GM06990 (cell line): Measurements from ENCODE around the gene CFD.

Experiments
- DNase-seq: peaks from one replicate; pipeline ENCODE4 v3.0.0-alpha.2; 2011; ENCODE audit not compliant: insufficient read length; ENCODE audit errors: extremely low read depth
- H3K27me3 ChIP-seq: replicated peaks from 2 replicates; pipeline ENCODE4 v1.6.0; 2011; ENCODE audit warnings: low read length; ENCODE audit not compliant: control insufficient read depth, insufficient read depth
- H3K36me3 ChIP-seq: 2 replicates; pipeline ENCODE4 v1.5.1; 2011; ENCODE audit warnings: low read length; ENCODE audit not compliant: control insufficient read depth, insufficient read depth
- H3K4me3 ChIP-seq: replicated peaks from 2 replicates; pipeline ENCODE4 v1.5.1; 2011; ENCODE audit warnings: low read depth, mild to moderate bottlenecking, control low read depth, low read length
- TF ChIP-seq, protein P1 (sequence below): IDR thresholded peaks from 2 replicates; pipeline ENCODE4 v1.5.1; 2011; ENCODE audit warnings: low read length, control low read depth, mild to moderate bottlenecking, inconsistent platforms; ENCODE audit not compliant: insufficient read depth, poor library complexity, severe bottlenecking

The CFD gene

DNA sequence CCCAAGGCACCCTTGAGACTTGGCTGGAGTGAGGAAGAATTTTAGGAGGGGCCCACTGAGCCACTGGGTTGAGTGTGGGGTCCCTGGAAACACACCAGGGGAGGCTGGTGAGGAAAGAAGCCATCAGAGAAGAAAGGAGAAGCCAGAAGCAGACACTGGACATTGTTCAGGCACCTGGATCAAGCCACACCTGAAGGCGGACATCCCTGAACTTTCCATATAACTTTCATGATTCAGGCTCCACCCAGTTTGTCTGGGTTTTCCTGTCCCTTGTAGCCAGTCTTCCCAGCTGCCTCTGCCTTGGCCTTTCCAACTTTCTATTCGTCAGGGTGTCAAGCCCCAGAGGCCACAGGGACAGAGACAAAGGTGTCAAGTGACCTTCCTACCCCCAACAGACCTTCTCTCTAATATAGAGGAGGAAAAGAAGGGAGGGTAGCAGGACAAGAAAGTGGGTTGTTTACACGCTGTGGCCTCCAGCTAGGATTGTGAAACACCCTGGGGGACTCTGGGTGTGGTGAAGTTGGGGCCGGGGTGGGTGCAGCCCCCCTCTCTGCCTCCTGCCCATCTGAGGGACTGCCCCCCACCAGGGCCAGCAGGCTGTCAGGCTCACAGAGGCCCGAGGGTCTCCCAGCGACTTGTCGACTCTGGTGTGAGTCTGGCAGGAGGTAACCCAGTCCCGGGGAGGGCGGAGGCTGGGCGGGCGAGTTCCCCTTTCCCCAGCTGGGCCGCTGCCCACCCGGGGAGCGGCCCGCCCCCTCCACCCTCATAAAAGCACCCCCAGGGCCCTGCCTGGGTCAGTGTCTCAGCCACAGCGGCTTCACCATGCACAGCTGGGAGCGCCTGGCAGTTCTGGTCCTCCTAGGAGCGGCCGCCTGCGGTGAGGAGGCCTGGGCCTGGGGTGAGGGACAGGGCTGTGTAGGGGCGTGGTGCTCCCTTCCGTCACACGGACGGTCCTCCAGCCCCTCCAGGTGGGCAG, at the start of gene CFD:
TSS of gene CFD (plus strand) at position 797 of the 976 bp plus-strand sequence. CDS start at position 823, 26 bp downstream.
- no peak for DNase-seq
- TF ChIP-seq, protein P1, sequence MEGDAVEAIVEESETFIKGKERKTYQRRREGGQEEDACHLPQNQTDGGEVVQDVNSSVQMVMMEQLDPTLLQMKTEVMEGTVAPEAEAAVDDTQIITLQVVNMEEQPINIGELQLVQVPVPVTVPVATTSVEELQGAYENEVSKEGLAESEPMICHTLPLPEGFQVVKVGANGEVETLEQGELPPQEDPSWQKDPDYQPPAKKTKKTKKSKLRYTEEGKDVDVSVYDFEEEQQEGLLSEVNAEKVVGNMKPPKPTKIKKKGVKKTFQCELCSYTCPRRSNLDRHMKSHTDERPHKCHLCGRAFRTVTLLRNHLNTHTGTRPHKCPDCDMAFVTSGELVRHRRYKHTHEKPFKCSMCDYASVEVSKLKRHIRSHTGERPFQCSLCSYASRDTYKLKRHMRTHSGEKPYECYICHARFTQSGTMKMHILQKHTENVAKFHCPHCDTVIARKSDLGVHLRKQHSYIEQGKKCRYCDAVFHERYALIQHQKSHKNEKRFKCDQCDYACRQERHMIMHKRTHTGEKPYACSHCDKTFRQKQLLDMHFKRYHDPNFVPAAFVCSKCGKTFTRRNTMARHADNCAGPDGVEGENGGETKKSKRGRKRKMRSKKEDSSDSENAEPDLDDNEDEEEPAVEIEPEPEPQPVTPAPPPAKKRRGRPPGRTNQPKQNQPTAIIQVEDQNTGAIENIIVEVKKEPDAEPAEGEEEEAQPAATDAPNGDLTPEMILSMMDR: no peak
- no peak within 1 kb of the TSS; the same call in 1 of the 2 replicates for H3K4me3 ChIP-seq
- H3K27me3 ChIP-seq: no peaks in the 10 kb centered on the region
- no peaks in the 10 kb centered on the region for H3K36me3 ChIP-seq

DNA sequence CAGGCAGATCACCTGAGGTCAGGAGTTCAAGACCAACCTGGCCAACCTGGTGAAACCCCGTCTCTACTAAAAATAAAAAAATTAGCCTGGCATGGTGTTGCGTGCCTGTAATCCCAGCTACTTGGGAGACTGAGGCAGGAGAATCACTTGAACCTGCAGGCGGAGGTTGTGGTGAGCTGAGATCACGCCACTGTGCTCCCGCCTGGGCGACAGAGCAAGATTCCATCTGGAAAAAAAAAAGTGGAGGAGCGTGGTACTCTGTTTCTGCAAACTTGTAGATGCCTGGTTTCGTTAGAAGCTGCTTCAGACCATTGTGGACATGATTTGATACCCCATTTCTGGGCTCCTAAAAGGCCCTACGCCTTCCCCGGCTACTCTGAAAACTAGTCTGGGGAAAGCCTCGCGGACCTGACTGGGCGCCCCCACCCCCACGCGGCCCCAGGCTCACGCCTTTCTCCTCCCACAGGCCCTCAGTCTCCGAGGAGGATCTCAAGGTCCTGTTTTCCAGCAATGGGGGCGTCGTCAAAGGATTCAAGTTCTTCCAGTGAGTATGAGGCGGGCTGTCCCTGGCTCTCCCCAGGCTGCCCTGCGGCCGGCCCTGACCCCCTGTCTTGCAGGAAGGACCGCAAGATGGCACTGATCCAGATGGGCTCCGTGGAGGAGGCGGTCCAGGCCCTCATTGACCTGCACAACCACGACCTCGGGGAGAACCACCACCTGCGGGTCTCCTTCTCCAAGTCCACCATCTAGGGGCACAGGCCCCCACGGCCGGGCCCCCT, 49.2 kb upstream of the CFD start:
- H3K27me3 ChIP-seq: no peaks in the 10 kb centered on the region
- DNase-seq: no peak
- TF ChIP-seq, protein P1: no peak
- H3K36me3 ChIP-seq: peaks cover 35% of the 10 kb centered on the region
- no peak overlapping the region for H3K4me3 ChIP-seq

DNA sequence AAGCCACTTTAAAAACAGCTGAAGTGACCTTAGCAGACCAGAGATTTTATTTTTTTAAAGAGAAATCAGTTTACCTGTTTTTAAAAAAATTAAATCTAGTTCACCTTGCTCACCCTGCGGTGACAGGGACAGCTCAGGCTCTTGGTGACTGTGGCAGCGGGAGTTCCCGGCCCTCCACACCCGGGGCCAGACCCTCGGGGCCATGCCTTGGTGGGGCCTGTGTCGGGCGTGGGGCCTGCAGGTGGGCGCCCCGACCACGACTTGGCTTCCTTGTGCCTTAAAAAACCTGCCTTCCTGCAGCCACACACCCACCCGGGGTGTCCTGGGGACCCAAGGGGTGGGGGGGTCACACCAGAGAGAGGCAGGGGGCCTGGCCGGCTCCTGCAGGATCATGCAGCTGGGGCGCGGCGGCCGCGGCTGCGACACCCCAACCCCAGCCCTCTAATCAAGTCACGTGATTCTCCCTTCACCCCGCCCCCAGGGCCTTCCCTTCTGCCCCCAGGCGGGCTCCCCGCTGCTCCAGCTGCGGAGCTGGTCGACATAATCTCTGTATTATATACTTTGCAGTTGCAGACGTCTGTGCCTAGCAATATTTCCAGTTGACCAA, 48.5 kb upstream of the CFD start:
- TF ChIP-seq, protein P1: no peak
- Histone ChIP-seq H3K4me3 (no peak overlapping the region), H3K27me3 (no peaks in the 10 kb centered on the region), H3K36me3 (peaks cover 31% of the 10 kb centered on the region)
- DNase-seq: no peak

DNA sequence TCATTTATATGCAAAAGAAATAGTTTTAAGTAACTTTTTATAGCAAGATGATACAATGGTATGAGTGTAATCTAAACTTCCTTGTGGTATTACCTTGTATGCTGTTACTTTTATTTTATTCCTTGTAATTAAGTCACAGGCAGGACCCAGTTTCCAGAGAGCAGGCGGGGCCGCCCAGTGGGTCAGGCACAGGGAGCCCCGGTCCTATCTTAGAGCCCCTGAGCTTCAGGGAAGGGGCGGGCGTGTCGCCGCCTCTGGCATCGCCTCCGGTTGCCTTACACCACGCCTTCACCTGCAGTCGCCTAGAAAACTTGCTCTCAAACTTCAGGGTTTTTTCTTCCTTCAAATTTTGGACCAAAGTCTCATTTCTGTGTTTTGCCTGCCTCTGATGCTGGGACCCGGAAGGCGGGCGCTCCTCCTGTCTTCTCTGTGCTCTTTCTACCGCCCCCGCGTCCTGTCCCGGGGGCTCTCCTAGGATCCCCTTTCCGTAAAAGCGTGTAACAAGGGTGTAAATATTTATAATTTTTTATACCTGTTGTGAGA, 47.9 kb upstream of the CFD start:
- TF ChIP-seq, protein P1: no peak
- peaks cover 29% of the 10 kb centered on the region for H3K36me3 ChIP-seq
- no peak for DNase-seq
- H3K27me3 ChIP-seq: no peaks in the 10 kb centered on the region
- no peak overlapping the region for H3K4me3 ChIP-seq

DNA sequence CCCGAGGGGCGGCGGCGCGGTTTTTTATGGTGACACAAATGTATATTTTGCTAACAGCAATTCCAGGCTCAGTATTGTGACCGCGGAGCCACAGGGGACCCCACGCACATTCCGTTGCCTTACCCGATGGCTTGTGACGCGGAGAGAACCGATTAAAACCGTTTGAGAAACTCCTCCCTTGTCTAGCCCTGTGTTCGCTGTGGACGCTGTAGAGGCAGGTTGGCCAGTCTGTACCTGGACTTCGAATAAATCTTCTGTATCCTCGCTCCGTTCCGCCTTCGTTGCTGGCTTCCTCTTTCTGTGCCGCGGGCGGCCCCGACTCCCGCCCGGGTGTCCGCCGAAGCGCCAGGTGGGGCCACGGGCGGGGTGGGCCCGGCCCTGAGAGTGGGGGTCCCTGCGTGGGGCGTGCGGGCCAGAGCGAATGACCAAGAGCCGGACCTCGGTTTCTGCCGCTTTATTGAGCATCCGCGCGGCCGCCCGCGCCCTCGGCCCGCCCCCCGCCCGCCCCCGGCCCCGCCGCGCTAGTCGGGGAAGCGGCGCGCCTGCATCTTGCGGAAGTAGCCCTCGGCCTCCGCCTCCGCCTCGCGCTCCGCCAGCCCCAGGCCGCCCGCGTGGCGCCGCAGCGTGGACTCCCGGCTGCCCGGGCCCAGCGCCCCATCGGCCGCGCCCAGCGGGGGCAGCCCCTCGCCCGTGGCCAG, 47.3 kb upstream of the CFD start:
- DNase-seq: no peak
- Histone ChIP-seq H3K36me3 (peaks cover 22% of the 10 kb centered on the region), H3K4me3 (no peak overlapping the region), H3K27me3 (no peaks in the 10 kb centered on the region)
- TF ChIP-seq, protein P1: no peak
